Astrocyte of the hippocampus (primary cell): ENCODE results near the gene KRTAP10-2.

ENCODE experiments used
- DNase-seq: peaks from one replicate; pipeline ENCODE4 v3.0.0; 2011; ENCODE audit warnings: low read depth, low spot score

Gene KRTAP10-2

DNA sequence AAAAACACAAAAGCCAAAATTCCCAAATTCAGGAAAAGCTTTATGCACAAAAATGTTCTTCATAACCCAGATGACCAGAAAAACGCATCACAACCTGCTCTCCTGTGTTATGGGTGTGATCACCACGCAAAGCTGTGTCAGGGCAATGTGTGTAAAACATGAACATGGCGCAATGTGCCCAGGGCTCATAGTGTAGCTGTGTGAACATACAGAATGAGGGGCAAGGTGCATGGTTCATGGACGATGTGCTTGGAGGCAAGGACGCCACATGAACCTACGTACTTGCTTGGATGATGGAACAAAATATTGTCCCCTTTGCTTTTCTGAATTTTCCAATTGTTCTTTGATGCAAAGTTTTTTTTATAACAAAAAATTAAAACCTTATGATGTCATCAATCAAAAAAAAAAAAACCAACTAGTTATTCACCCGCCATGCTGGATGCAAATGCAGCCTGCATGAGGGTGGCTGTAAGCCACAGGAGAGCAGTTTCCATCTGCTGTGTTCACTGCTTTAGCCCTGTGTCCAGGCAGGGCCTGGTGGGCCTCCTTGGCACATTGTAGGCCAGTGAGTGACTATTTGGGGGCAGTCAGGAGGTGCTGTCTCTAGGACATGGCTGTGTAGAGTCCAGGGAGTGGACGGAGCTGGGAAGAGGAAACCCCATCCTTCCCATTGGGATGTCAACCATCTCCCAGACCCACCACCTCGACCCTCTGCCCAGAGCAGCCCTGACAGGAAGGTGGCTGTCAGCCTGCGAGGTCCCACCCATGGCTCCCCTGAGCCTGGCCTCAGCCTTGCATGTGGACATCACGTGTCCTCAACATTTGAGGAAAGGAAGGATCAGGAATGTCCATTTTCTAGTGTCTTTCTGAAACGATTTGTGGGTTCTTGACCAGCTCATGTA lies 25.0 kb downstream of the KRTAP10-2 start:
- DNase-seq = no peak

DNA sequence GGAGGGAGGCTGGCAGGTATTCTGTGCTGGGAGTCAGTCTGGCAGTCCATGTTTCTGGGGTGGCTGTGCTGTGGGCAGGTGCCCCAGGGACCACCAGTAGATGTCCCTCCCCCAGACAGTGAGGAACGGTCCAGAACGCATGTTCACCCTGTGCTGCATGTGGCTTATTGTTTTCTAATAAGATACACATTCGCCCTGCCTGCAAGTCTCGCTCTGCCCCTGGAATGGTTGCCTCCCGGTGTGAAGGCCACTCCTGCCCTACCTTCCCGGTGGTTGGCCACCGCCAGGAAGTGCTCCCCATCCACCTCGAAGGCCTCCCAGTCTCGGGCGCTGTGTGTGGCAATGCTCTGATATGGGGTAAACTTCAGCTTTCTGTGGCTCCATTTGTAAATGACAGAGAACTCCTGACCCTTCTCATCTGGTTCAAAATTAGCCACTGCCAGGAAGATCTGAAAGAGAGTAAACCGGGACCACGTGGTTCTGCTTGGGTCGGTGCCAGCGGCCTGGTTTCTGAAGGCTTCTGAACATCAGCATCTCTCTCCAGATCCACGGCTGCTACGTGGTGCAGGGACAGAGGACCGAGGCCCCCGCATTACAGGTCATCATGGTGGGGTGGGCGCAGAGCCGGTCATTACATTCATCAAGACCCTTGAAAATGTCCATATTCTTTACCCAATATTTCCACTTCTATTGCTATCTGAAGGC lies 25.8 kb downstream of the KRTAP10-2 start:
- DNase-seq = no peak

DNA sequence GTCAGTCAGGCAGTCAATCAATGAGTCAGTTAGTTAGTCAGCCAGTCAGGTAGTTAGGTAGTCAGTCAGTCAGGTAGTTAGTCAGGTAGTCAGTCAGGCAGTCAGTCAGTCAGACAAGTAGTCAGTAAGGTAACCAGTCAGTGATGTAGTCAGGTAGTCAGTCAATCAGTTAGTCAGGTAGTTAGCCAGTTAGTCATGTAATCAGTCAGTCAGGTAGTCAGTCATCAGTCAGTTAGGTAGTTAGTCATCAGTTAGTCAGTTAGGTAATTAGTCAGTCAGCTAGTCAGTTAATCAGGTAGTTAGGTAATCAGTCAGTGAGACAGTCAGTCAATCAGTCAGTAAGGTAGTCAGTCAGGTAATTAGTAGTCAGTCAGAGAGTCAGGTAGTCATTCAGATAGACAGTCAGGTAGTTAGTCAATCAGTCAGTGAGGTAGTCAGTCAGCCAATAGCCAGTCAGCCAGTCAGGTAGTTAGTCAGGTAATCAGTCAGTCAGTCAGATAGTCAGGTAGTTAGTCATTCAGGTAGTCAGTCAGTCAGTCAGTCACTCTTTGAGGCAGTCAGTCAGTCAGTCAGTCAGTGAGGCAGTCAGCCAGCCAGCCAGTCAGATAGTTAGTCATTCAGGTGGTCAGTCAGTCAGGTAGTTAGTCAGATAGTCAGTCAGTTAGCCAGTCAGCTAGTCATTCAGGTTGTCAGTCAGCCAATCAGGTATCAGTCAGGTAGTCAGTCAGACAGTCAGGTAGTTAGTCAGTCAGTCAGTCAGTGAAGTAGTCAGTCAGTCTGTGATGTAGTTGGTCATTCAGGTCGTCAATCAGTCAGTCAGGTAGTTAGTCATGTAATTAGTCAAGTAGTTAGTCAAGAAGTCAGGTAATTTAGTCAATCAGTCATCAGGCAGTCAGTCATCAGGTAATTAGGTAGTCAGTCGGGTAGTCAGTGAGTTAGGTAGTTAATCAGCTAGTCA lies 26.6 kb downstream of the KRTAP10-2 start:
- DNase-seq = no peak

DNA sequence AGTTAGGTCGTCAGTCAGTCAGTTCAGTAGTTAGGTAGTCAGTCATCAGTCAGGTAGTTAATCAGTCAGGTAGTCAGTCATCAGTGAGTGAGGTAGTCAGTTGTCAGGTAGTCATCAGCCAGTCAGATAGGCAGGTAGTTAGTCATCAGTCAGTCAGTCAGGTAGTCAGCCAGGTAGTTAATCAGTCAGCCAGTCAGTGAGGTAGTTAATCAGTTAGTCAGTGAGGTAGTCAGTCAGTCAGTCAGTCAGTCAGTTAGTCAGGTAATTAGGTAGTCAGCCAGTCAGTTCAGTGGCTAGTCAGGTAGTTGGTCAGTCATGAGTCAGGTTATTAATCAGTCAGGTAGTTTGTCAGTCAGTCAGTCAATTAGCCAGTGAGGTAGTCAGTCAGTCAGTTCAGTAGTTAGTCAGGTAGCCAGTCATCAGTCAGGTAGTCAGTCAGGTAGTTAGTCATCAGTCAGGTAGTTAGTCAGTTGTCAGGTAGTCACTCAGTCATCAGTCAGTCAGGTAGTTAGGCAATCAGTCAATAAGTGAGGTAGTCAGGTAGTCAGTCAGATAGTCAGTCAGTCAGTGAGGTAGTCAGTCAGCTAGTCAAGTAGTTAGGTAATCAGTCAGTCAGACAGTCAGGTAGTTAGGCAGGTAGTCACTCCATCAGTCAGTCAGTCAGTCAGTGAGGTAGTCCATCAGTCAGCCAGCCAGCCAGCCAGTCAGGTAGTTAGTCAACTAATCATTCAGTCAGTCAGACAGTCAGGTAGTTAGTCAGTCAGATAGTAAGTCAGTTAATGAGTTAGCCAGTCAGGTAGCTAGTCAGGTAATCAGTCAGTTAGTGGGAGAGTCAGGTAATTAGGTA lies 27.5 kb downstream of the KRTAP10-2 start:
- DNase-seq = no peak

DNA sequence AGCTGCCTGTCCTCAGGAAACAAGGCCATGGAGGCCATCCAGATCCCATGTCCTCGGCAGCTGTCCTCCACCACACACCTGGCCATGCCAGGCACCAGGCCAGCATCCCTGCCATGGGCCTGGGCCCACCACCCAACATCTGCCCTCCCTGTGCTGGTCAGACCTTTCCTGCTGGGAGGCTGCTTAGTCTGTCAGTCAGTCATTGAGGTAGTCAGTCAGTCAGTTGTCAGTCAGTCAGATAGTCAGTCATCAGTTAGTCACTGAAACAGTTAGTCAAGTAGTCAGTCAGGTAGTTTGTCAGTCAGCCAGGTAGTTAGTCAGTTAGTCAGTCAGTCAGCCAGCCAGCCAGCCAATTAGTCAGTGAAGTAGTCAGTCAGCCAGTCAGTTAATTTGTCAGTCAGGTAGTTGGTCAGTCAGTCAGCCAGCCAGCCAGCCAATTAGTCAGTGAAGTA lies 28.5 kb downstream of the KRTAP10-2 start:
- DNase-seq = no peak

DNA sequence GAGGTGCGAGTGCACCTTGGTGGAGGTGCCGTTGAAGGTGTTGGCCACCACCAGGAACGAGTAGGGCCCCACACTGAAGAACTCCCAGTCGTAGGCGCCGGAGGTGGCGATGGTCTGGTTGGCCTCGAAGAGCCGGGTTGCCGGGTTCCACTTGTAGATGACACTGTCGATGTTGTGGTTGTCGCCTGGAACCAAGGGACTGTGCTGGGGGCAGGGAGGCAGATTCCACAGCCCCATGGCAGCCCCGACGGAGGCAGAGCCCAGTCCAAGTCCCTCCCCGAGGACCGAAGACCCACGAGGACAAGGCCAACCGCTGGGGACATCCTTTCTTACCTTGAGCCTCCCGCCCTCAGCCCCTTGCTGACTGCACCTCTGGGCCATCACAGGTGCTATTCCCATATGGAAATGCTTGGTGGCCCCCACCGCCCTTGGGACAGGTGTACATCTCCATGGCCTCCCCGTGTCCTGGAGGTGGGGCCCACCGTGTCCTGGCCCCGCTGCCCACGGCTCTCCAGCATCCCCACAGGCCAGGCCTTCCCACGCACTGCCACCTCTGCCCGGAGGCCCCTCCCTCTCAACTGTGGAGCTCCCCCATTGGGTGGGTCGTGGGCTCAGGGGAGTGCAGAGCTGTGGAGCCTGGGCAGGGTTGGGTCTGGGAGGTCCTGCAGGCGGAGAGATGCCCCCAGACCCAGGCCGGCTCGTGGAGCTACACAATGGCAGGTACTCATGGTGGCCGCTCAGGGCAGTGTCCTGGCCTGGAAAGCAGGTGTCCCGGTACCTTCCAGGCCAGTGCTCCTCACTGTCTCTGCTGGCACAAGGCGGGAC lies 29.2 kb downstream of the KRTAP10-2 start:
- no peak for DNase-seq

DNA sequence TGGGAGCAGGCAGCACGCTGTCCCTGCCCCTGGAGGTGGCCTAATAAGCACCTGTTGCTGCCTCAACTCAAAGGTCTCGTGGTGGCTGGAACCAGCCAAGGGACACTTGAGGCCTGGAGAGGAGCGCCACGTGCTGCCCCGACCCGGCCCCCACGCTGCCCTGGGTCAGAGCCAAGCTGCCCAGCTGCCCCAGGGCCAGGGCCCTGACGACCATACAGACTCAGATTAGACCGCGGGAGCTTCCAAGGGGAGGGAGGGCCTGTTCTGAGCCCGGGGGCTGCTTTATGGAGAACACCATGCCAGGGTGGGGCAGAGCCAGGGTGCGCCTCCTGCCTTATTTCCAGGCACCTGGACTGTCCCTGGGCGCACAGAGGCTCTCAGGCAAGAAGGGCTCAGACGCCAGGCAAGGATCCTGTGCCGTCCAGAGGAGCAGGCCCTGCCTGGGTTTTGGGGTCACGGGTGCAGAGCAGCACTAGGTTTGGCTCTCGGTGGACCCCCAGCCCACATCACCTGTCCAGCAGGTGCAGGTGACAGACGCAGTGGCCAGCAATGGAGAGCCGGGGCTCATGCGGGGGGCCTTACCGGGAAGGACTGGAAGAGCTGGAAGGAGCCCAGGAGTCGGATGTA lies 29.9 kb downstream of the KRTAP10-2 start:
- DNase-seq = no peak

DNA sequence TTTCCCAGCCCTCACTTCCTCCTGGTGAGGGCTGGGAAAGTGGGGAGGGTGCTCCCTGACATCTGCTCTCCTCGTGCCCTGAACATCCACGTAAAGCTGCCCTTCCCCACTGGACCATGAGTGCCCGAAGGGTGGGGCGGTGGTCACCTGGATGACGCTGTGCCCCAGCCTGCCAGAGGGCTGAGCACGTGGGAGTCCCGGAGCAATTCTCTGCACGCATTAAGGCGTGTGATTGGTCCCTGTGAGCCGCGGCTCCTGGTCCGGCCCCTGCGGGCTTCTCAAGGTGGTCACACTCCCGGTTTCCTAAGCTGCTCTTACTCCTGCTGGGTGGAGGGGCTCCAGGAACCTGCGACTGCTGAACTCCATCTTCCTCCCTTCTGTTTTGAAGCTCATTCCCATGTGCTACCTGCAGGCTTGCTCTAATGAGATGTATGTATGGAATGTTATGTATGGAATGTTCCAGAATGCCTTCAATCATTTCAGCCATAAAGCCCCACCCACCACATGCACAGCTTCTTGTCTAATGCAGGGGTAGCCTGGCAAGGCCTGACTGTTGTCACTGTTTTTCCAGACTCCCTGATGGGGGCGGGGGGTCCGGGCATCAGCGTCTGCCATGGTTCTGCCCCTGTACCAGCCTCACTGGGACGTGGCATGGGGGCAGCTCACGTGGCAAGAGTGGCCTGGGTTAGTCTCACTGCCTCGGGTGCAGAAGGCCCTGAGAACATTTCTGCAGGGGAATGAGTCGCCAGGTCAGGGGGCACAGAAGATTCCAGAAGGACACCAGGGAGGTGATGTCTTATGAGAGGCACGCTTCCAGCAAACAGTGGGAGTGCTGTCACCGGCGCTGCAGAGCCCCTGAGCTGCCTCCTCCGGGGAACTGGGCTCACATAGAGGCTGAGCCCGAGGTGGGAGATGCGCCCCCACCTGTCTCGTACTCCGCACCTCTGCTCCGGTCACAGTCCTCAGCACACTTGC lies 30.7 kb downstream of the KRTAP10-2 start:
- peak; percentile 12 for DNase-seq

DNA sequence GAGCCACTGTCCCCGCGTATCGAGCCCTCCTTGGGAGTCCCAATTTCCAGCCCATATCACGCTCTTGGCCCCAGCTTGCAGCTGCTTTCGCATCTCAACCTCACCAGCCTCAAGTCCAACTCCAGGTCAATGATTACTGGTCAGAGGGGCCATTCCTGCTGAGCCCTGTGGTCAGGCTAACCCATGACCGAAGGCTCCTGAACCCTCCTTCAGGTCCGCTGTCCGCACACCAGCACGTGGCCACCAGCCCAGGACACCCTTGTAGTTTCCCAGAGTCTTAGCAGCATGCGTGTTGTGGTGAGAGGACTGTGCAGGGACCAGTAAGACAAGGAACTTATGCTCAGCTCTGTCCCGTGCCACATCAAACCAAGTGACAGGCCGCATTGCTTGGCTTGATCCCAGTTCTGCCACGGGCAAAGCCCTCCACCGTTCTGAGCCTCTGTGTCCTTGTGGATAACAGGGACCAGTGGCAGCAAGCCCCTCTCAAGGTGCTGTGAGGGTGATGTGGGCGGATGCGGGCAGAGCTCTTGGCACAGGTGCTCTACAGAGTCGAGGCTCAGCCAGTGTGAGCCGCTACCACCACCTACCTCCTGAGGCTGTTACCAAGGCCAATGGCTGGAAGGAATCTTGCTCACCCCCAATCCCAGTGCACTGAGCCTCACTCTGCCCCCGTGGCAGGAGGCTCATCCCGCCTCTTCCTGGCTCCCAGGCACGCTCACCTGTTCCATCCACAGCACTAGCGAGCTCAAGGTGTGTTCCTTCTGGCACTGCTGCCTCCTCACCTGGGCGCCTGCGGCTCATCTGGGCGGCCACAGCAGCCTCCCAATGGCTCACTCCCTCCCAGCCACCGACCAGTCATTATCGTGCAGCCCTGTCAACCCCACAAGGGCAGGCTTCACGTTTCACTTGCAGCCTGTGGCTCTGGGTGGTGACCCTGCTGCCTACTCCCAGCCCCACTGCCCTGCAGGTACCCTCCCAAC lies 31.7 kb downstream of the KRTAP10-2 start:
- no peak for DNase-seq

DNA sequence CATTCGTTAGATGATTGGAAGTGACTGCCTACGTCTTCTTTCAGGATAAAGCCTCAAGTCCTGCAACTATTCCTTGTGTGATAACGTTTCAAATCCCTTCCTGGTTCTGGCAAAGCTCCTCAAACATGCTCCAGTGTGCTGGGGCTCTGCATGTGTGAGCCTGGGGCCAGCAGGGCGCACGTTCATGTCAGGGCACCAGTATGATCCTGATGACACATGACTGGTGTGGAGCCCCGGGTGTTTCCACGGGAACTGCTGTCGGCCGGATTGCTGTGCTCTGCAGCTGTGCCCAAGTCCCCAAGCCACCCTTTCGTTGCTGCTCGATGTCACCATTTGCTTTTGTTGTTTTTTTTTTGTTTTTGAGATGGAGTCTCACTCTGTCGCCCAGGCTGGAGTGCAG lies 32.6 kb downstream of the KRTAP10-2 start:
- DNase-seq = no peak

DNA sequence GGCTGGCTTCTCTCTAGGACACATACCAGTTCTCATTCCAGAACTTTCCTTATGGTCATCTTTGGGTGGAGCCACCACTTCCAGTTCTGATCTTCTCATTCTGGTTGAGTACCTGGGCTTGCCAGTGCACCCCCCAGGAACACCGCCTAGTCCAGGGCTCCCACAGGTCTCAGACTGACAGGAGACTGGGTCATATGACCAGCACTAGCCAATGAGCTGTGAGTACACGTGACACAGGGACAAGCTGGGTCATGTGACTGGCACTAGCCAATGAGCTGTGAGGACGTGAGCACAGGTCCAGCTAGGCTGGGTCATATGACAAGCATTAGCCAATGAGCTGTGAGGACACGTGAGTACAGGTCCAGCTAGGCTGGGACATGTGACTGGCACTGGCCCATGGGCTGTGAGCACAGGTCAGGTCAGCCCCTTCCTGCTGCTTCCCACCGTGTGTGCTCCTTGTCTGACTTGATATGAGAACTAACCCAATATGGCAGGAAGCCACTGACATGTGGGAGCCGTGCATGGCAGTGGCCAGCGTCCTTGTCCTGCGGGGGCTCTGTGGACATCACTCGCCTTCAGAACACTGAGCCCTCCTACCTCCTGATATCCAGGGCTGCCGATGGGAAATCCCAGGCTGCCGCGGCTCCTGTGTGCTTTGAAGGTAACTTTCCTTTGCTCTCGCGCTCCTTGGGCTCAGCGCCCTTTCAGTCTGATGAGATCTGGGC lies 34.0 kb downstream of the KRTAP10-2 start:
- DNase-seq = no peak

DNA sequence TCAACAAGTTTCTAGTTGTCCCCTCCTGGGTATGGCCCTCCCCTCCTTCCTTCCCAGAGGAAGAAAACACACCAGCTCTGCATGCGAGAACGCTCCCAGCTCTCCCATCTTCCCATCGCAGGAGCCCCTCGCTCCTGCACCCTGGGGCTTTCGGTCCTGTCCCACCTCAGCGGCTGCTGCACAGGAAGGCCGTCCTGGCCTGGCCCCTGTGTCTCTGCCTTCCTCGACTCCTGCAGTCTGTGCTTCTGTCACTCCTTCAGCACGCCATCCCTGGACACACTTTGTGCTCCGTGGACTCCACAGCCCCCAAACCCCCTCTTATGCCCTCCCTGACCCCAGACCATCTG lies 34.5 kb downstream of the KRTAP10-2 start:
- no peak for DNase-seq

DNA sequence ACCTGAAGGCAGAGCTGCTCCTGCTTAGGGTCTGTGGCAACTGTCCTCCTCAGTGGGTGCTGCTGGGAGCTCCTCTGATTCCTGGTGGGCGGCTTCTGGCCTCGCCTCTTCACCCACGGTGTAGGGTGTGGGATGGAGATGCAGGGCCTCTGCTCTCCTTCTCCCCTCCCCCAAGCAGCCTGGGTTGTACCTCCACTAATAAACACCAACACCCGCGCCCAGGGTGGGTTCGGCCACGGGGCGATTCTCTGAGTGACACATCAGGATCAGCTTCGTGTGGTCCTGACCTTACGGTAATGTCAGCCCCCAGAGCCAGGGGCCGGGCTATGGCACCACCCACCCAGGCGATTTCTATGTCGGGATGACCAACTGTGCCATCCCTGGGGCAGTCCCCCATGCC lies 35.0 kb downstream of the KRTAP10-2 start:
- no peak for DNase-seq

DNA sequence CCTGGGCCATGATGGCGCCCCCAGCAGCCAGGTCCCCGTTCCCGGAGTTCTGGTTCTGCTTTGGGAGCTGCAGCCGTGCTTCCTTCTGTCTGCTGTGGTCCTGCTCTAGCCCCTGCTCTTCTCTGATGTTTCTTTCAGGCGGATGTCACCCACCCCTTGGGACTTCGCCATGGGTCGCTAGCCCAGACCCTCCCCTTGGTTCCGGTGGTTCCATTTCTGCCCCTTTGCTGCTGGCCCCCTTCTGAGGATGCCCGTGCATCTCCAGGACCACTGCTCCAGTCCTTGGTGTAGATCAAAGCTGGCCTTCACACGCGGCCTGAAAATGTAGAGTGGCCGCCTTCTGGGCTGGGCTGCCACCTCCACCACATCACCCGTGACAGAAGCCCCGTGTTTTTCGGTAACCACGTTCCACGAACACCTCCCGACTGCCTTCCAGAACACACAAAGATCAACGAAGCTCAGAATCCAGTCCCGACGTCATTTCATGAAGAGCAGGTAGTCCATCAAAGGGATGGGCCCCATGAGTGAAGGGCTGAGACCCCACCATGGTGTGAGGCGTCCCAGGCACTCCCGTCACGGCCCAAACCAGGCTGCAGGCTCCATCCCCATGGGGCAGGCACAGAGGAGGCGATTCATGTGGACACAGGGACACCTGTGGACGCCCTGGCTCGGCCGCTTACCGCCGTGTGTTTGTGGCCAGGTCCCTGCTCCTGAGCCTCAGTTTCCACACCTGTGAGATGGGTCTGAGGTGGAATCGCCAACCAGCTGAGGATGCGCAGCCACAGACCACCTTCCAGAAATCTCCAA lies 35.7 kb downstream of the KRTAP10-2 start:
- DNase-seq = no peak

DNA sequence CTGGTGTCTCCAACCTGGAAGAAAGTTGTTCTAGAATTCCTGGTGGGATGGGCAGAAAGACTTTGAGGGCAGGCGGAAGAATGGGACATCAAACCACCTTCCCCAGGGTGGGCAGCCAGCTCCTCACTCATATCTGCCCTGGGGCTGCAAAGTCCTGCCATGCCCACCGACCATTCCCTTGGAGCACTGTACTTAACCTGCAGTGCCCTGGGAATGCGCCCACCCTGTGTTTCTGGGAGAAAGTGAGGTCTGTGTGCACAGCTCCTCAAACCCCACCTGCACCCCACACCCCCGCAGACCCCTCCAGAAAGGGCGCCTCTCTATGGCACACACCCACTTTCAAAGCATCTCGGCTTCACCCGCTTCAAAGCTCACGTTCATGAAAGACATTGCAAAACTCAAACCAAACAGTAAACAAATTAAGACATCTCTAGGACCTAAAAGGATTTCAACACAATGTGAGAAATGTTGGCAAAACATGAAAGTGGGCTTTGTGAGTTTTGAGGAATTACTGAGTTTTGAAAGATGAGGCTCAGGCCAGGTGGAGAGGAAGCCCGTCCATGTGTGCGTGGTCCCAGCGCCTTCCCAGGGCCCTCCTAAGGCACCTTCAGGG lies 36.5 kb downstream of the KRTAP10-2 start:
- no peak for DNase-seq
